HepG2 (cell line): Measurements from ENCODE around the gene NR2F1-AS1. TPM values are rescaled to one million over a fixed set of nuclear protein-coding genes. Genes with fewer than 3 reads are reported as not detected.
A peak's percentile ranks its signal among the peaks of the same experiment; 100 is the strongest.

ENCODE experiments used
- ASH2L ChIP-seq: fragments of 300-600, 200-600 bp; sonication (generic); IDR thresholded peaks from 2 replicates; pipeline ENCODE4 v1.7.0; 2017; ENCODE audit warnings: low read depth, mild to moderate bottlenecking, moderate library complexity, mixed read lengths, low read length; ENCODE audit not compliant: insufficient read length
- BORCS8-MEF2B ChIP-seq: sonication (generic); formaldehyde crosslinking; IDR thresholded peaks from 2 replicates; pipeline ENCODE4 v1.8.0; 2022; ENCODE audit warnings: mild to moderate bottlenecking, missing genetic modification reagents
- CBFB ChIP-seq: sonication (generic); formaldehyde crosslinking; IDR thresholded peaks from 2 replicates; pipeline ENCODE4 v1.4.0; 2020; ENCODE audit warnings: missing genetic modification reagents
- ETV6 ChIP-seq: sonication (generic); formaldehyde crosslinking; conservative IDR thresholded peaks from 2 replicates; pipeline ENCODE4 v1.4.0; 2020; ENCODE audit warnings: missing genetic modification reagents
- FOXO1 ChIP-seq: sonication (generic); formaldehyde crosslinking; IDR thresholded peaks from 2 replicates; pipeline ENCODE4 v1.4.0; 2020; ENCODE audit warnings: missing genetic modification reagents
- GABPA ChIP-seq, 2 experiments: IDR thresholded peaks; 2 replicates each; pipeline ENCODE4 v1.6.1; 2011 to 2016; ENCODE audit warnings: low read depth in 2 of 2, low read length in 1 of 2, missing biosample characterization in 1 of 2, missing genetic modification characterization in 1 of 2
- HNRNPL ChIP-seq: fragments of 200-400 bp; formaldehyde crosslinking; IDR thresholded peaks from 2 replicates; pipeline ENCODE4 v1.6.1; 2017; ENCODE audit warnings: mild to moderate bottlenecking, low read depth, low read length
- JUND ChIP-seq: sonication (generic); formaldehyde crosslinking; IDR thresholded peaks from 2 replicates; pipeline ENCODE4 v1.8.0; 2022; ENCODE audit warnings: mild to moderate bottlenecking, missing genetic modification reagents
- KLF13 ChIP-seq: sonication (generic); formaldehyde crosslinking; IDR thresholded peaks from 2 replicates; pipeline ENCODE4 v1.4.0; 2020; ENCODE audit warnings: mild to moderate bottlenecking, missing genetic modification reagents
- PITX1 ChIP-seq: sonication (generic); formaldehyde crosslinking; IDR thresholded peaks from 2 replicates; pipeline ENCODE4 v1.5.1; 2020; ENCODE audit warnings: mild to moderate bottlenecking, missing genetic modification reagents
- RFX5 ChIP-seq: IDR thresholded peaks from 2 replicates; pipeline ENCODE4 v1.6.1; 2011; ENCODE audit warnings: low read depth, low read length, improper control_type of control experiment
- RXRA ChIP-seq: sonication (generic); formaldehyde crosslinking; IDR thresholded peaks from 2 replicates; pipeline ENCODE4 v1.5.1; 2020; ENCODE audit warnings: missing genetic modification reagents
- SAFB2 ChIP-seq: sonication (generic); formaldehyde crosslinking; IDR thresholded peaks from 2 replicates; pipeline ENCODE4 v1.5.1; 2020; ENCODE audit warnings: missing genetic modification reagents, low read depth, mild to moderate bottlenecking, borderline replicate concordance
- SIN3A ChIP-seq: IDR thresholded peaks from 2 replicates; pipeline ENCODE4 v1.6.1; 2011; ENCODE audit warnings: low read depth, mild to moderate bottlenecking, control low read depth, low read length, borderline replicate concordance
- SMARCE1 ChIP-seq: fragments of 450-650 bp; IDR thresholded peaks from 2 replicates; pipeline ENCODE4 v1.6.1; 2017; ENCODE audit warnings: borderline replicate concordance
- TRIM24 ChIP-seq: sonication (generic); formaldehyde crosslinking; IDR thresholded peaks from 2 replicates; pipeline ENCODE4 v1.8.0; 2022; ENCODE audit warnings: mild to moderate bottlenecking, missing genetic modification reagents
- ZNF280B ChIP-seq: sonication (generic); formaldehyde crosslinking; IDR thresholded peaks from 2 replicates; pipeline ENCODE4 v1.5.0; 2020; ENCODE audit warnings: missing genetic modification reagents, mild to moderate bottlenecking, borderline replicate concordance
- ZNF331 ChIP-seq: sonication (generic); formaldehyde crosslinking; IDR thresholded peaks from 2 replicates; pipeline ENCODE4 v1.4.0; 2020; ENCODE audit warnings: missing genetic modification reagents
- ZNF446 ChIP-seq: sonication (generic); formaldehyde crosslinking; IDR thresholded peaks from 2 replicates; pipeline ENCODE4 v1.5.0; 2020; ENCODE audit warnings: mild to moderate bottlenecking, missing genetic modification reagents
- ZNF513 ChIP-seq: sonication (generic); formaldehyde crosslinking; conservative IDR thresholded peaks from 2 replicates; pipeline ENCODE4 v1.5.0; 2020; ENCODE audit warnings: missing genetic modification reagents
- ZNF574 ChIP-seq: sonication (generic); formaldehyde crosslinking; IDR thresholded peaks from 2 replicates; pipeline ENCODE4 v1.4.0; 2020; ENCODE audit warnings: missing genetic modification reagents
- ZNF576 ChIP-seq: sonication (generic); formaldehyde crosslinking; IDR thresholded peaks from 2 replicates; pipeline ENCODE4 v1.4.0; 2020; ENCODE audit warnings: mild to moderate bottlenecking, missing genetic modification reagents
- ZNF598 ChIP-seq: sonication (generic); formaldehyde crosslinking; IDR thresholded peaks from 2 replicates; pipeline ENCODE4 v1.5.1; 2020; ENCODE audit warnings: mild to moderate bottlenecking, missing genetic modification reagents, borderline replicate concordance
- ZNF780A ChIP-seq: sonication (generic); formaldehyde crosslinking; IDR thresholded peaks from 2 replicates; pipeline ENCODE4 v1.8.0; 2022; ENCODE audit warnings: mild to moderate bottlenecking, missing genetic modification reagents, moderate library complexity
- polyA plus RNA-seq, 8 experiments: library from polyadenylated mRNA; depleted of rRNA in 3 of 8; stranded (reverse) in 7 of 8; unstranded in 1 of 8; fragments of >200 nt; fragmentation: Illumina TruSeq in 4 of 8; extraction: Trizol in 4 of 8; gene quantifications; 2 replicates each; pipeline versions ENCODE4 v1.2.1 to v1.2.3, GENCODE V29; 2011 to 2016; ENCODE audit warnings: low read depth in 4 of 8, missing spikeins in 1 of 8, mixed read lengths in 1 of 8; ENCODE audit not compliant: insufficient read depth in 1 of 8
- total RNA-seq, 5 experiments: library from RNA; depleted of rRNA; stranded (reverse); fragments of >200 nt; fragmentation: Illumina TruSeq; extraction: Trizol; gene quantifications; 2 replicates each; pipeline ENCODE4 v1.2.3, GENCODE V29; 2016; ENCODE audit warnings: low read depth in 1 of 5

Gene NR2F1-AS1
- total and polyA plus RNA-seq, 2 of the 13 experiments (the other 11 are each of a cell fraction or from before 2014, with no cell fraction given): 2.8 TPM

GRCh38 chr5:93620487-93621326, 39.7 kb upstream of the NR2F1-AS1 start (continued):
- TF ChIP-seq ZNF280B (CRISPR knock-in tag): no peak; the same call in 1 of the 2 replicates
- no peak for TF ChIP-seq ZNF576
- no peak for TF ChIP-seq FOXO1 (CRISPR knock-in tag)
- TF ChIP-seq ZNF598 (CRISPR knock-in tag): peak; percentile 69; the same call in 1 of the 2 replicates
- no peak for TF ChIP-seq SAFB2 (CRISPR knock-in tag)
- TF ChIP-seq JUND (CRISPR knock-in tag): no peak
- TF ChIP-seq PITX1 (CRISPR knock-in tag): no peak
- TF ChIP-seq ZNF513 (CRISPR knock-in tag): no peak
- no peak for TF ChIP-seq RFX5
- TF ChIP-seq ASH2L: peak; percentile 34
- TF ChIP-seq SIN3A: no peak
- TF ChIP-seq BORCS8-MEF2B: peak; percentile 13; the same call in 1 of the 2 replicates
- TF ChIP-seq ZNF331 (CRISPR knock-in tag): peak; percentile 20; the same call in 1 of the 2 replicates
- no peak for TF ChIP-seq GABPA (IDR thresholded peaks at IDR 0.05; ENCODE audit: low read depth, low read length)
- no peak for TF ChIP-seq GABPA (CRISPR knock-in tag; IDR thresholded peaks at IDR 0.05; ENCODE audit: low read depth)
- TF ChIP-seq RXRA: no peak
- peak; percentile 53 for TF ChIP-seq ZNF574 (CRISPR knock-in tag)
- TF ChIP-seq TRIM24: no peak
- TF ChIP-seq ETV6 (CRISPR knock-in tag): 0 out of 2 replicates have a peak, but pooled peaks have one; percentile 18
- peak; percentile 25; the same call in 1 of the 2 replicates for TF ChIP-seq CBFB (CRISPR knock-in tag)
- TF ChIP-seq HNRNPL: 0 out of 2 replicates have a peak, but pooled peaks have one; percentile 27
- no peak for TF ChIP-seq ZNF780A (CRISPR knock-in tag)
- TF ChIP-seq KLF13 (CRISPR knock-in tag): no peak
- 0 out of 2 replicates have a peak, but pooled peaks have one; percentile 45 for TF ChIP-seq ZNF446 (CRISPR knock-in tag)
- no peak for TF ChIP-seq SMARCE1
